ENCODE data around the gene LAMP1.

DNA sequence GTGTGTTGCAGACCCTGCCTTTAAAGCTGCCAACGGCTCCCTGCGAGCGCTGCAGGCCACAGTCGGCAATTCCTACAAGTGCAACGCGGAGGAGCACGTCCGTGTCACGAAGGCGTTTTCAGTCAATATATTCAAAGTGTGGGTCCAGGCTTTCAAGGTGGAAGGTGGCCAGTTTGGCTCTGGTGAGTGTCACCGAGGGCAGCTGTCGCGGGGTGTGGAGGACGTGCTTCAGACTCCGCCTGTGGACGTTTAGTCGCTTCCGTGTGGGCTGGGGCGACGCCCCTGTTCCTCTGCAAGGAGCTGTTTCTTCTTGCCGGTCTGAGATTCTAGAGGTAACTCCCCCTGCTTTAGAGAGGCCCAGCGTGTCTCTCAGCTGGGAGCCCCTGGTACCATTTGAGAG, 24.5 kb downstream of the LAMP1 start:
- TF ChIP-seq POLR2A (IDR thresholded peaks at IDR 0.05), result no peak
- TF ChIP-seq, protein P1, sequence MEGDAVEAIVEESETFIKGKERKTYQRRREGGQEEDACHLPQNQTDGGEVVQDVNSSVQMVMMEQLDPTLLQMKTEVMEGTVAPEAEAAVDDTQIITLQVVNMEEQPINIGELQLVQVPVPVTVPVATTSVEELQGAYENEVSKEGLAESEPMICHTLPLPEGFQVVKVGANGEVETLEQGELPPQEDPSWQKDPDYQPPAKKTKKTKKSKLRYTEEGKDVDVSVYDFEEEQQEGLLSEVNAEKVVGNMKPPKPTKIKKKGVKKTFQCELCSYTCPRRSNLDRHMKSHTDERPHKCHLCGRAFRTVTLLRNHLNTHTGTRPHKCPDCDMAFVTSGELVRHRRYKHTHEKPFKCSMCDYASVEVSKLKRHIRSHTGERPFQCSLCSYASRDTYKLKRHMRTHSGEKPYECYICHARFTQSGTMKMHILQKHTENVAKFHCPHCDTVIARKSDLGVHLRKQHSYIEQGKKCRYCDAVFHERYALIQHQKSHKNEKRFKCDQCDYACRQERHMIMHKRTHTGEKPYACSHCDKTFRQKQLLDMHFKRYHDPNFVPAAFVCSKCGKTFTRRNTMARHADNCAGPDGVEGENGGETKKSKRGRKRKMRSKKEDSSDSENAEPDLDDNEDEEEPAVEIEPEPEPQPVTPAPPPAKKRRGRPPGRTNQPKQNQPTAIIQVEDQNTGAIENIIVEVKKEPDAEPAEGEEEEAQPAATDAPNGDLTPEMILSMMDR (IDR thresholded peaks at IDR 0.05), result no peak
